SU-DHL-6 (cell line): Measurements from ENCODE around the gene STAP1.

Experiments
- H2AFZ ChIP-seq: fragments of 200-600 bp; sonication (generic); 2 replicates; pipeline ENCODE4 v1.6.1; 2014; ENCODE audit warnings: low read depth, mild to moderate bottlenecking, moderate library complexity, mixed read lengths, antibody characterized with exemption, low read length; ENCODE audit not compliant: severe bottlenecking
- H3F3A ChIP-seq: fragments of 200-600 bp; shearing (Covaris generic); 2 replicates; pipeline ENCODE4 v1.6.0; 2016; ENCODE audit warnings: antibody characterized with exemption, mild to moderate bottlenecking; ENCODE audit not compliant: insufficient read depth
- H3K27ac ChIP-seq: fragments of 200-600 bp; sonication (generic); 2 replicates; pipeline ENCODE4 v1.5.1; 2016; ENCODE audit warnings: low read depth, mild to moderate bottlenecking, low read length, moderate library complexity, mixed read lengths
- H3K27me3 ChIP-seq: fragments of 200-600 bp; sonication (generic), shearing (Covaris generic); 2 replicates; pipeline ENCODE4 v1.6.0; 2014; ENCODE audit warnings: mild to moderate bottlenecking, low read length
- H3K36me3 ChIP-seq: fragments of 200-600 bp; sonication (generic); 2 replicates; pipeline ENCODE4 v1.6.1; 2014; ENCODE audit warnings: mild to moderate bottlenecking, low read length, mixed read lengths
- H3K4me2 ChIP-seq: fragments of 300-600, 200-600 bp; shearing (Covaris generic), sonication (generic); 2 replicates; pipeline ENCODE4 v1.6.0; 2014; ENCODE audit warnings: low read length, low read depth, mild to moderate bottlenecking; ENCODE audit not compliant: poor library complexity, severe bottlenecking
- H3K4me3 ChIP-seq: fragments of 200-600 bp; sonication (generic); 2 replicates; pipeline ENCODE4 v1.5.1; 2014; ENCODE audit warnings: antibody characterized with exemption, low read length, mild to moderate bottlenecking, mixed read lengths; ENCODE audit not compliant: insufficient read depth, poor library complexity, severe bottlenecking
- H3K79me2 ChIP-seq: fragments of 200-600 bp; sonication (generic); 2 replicates; pipeline ENCODE4 v1.6.1; 2014; ENCODE audit warnings: mild to moderate bottlenecking, low read length, moderate library complexity; ENCODE audit not compliant: insufficient read depth
- H3K9ac ChIP-seq: fragments of 200-600 bp; sonication (generic); 2 replicates; pipeline ENCODE4 v1.7.0; 2014; ENCODE audit warnings: mild to moderate bottlenecking, low read length
- H3K9me2 ChIP-seq: fragments of 200-600 bp; sonication (generic); replicated peaks from 2 replicates; pipeline ENCODE4 v1.6.1; 2014; ENCODE audit warnings: low read length; ENCODE audit not compliant: insufficient read depth
- H3K9me3 ChIP-seq: fragments of 200-600 bp; sonication (generic); 2 replicates; pipeline ENCODE4 v1.6.1; 2014; ENCODE audit warnings: low read length, mixed read lengths; ENCODE audit not compliant: insufficient read depth
- H4K20me1 ChIP-seq: fragments of 200-600 bp; sonication (generic); 2 replicates; pipeline ENCODE4 v1.6.1; 2014; ENCODE audit warnings: low read depth, mild to moderate bottlenecking, antibody characterized with exemption, low read length, moderate library complexity, mixed read lengths
- CTCF ChIP-seq: fragments of 200-600 bp; sonication (generic); IDR thresholded peaks from one replicate; pipeline ENCODE4 v1.5.1; 2017; ENCODE audit warnings: antibody characterized with exemption, mild to moderate bottlenecking, low read length, moderate library complexity; ENCODE audit not compliant: insufficient read depth, poor library complexity, severe bottlenecking
- EZH2phosphoT487 ChIP-seq: fragments of 200-600 bp; sonication (generic), shearing (Covaris generic); conservative IDR thresholded peaks from 2 replicates; pipeline ENCODE4 v1.6.1; 2018; ENCODE audit warnings: mild to moderate bottlenecking, antibody characterized with exemption, low read length, moderate library complexity, mixed read lengths

STAP1 gene

GRCh38 chr4:67581913-67582312 is 23.4 kb downstream of the STAP1 start:
- no peak for TF ChIP-seq EZH2phosphoT487
- no peak for TF ChIP-seq CTCF
- no peak overlapping the region for H3K4me3 ChIP-seq
- no peaks in the 10 kb centered on the region for H3K9me2 ChIP-seq
- no peak overlapping the region for H3K27ac ChIP-seq
- no peak overlapping the region for H2AFZ ChIP-seq
- H4K20me1 ChIP-seq = no peaks in the 10 kb centered on the region
- H3K9ac ChIP-seq = no peak overlapping the region
- H3K27me3 ChIP-seq = no peaks in the 10 kb centered on the region
- H3K9me3 ChIP-seq = no peaks in the 10 kb centered on the region
- H3K79me2 ChIP-seq = no peaks in the 10 kb centered on the region
- peaks cover 7% of the 10 kb centered on the region; the same call in 1 of the 2 replicates for H3K36me3 ChIP-seq
- no peaks in the 10 kb centered on the region for H3F3A ChIP-seq
- H3K4me2 ChIP-seq = no peak overlapping the region

- Histone ChIP-seq H3K9me2 (no peaks in the 10 kb centered on the region), H3K4me2 (no peak overlapping the region), H4K20me1 (no peaks in the 10 kb centered on the region), H3K9ac (no peak overlapping the region), H3K27ac (no peak overlapping the region), H3K27me3 (no peaks in the 10 kb centered on the region), H3F3A (no peaks in the 10 kb centered on the region), H2AFZ (no peak overlapping the region), H3K4me3 (no peak overlapping the region), H3K36me3 (peaks cover 4% of the 10 kb centered on the region; the same call in 1 of the 2 replicates), H3K79me2 (no peaks in the 10 kb centered on the region), H3K9me3 (no peaks in the 10 kb centered on the region)
- TF ChIP-seq EZH2phosphoT487 (no peak), CTCF (no peak)
These were observed 26.0 kb downstream of the STAP1 start for GRCh38 chr4:67584496-67584895.

- no peaks in the 10 kb centered on the region for H3K79me2 ChIP-seq
- no peaks in the 10 kb centered on the region for H3K9me3 ChIP-seq
- H3K36me3 ChIP-seq = peaks cover 4% of the 10 kb centered on the region; the same call in 1 of the 2 replicates
- no peaks in the 10 kb centered on the region for H3F3A ChIP-seq
- H3K9me2 ChIP-seq = no peaks in the 10 kb centered on the region
- H3K27me3 ChIP-seq = no peaks in the 10 kb centered on the region
- no peak overlapping the region for H3K9ac ChIP-seq
- TF ChIP-seq CTCF (no peak), EZH2phosphoT487 (no peak)
- no peak overlapping the region for H2AFZ ChIP-seq
- H3K27ac ChIP-seq = no peak overlapping the region
- H3K4me2 ChIP-seq = no peak overlapping the region
- no peak overlapping the region for H3K4me3 ChIP-seq
- no peaks in the 10 kb centered on the region for H4K20me1 ChIP-seq
These were observed 28.6 kb downstream of the STAP1 start for GRCh38 chr4:67587156-67587555.
